HepG2 (cell line): Measurements from ENCODE around the gene TMCO4. TPM values are rescaled to one million over a fixed set of nuclear protein-coding genes. Genes with fewer than 3 reads are reported as not detected.

ENCODE experiments used
- ATAC-seq: fragments of 200-7000 bp; cut with Tn5 transposase; 3 replicates; pipeline ENCODE4 v1.9.1; 2020; ENCODE audit warnings: mild to moderate bottlenecking, moderate library complexity
- BruUV-seq: library from RNA; stranded (reverse); fragments of 400-500 nt; replicated peaks from 2 replicates; lab custom pipeline; 2021; lab: Mats Ljungman, UMichigan
- CTCF ChIA-PET: fragments of 300-600 bp; formaldehyde crosslinking; extraction: SDS; loops from one replicate; lab custom pipeline; 2021; ENCODE audit warnings: low total read pairs, inconsistent platforms, low intra/inter-chr PET ratio; lab: Yijun Ruan, JAX
- POLR2A ChIA-PET: fragments of 350-600 bp; sonication (Branson Sonifier 250); formaldehyde crosslinking; loops from one replicate; lab custom pipeline; 2020; ENCODE audit warnings: antibody characterized with exemption, inconsistent platforms; lab: Yijun Ruan, JAX
- DNase-seq: peaks from one replicate; pipeline ENCODE4 v3.0.0-alpha.2; 2015; ENCODE audit warnings: low spot score
- FAIRE-seq: peaks from 3 replicates; lab custom pipeline; 2011; peaks lifted over from hg19 to GRCh38; lab: Jason Lieb, UNC
- H2AFZ ChIP-seq: one replicate; pipeline ENCODE4 v1.6.1; 2011; ENCODE audit warnings: low read length, inconsistent platforms
- H3K27ac ChIP-seq: fragments of 300-600 bp; 3 replicates; pipeline ENCODE4 v1.8.0; 2011; ENCODE audit warnings: mixed run types, mild to moderate bottlenecking, mixed read lengths, low read length, inconsistent platforms; ENCODE audit not compliant: insufficient read depth; ENCODE audit errors: extremely low read length
- H3K27me3 ChIP-seq, 2 experiments: fragments of 200-600 bp in 1 of 2; 2 replicates in 1 of 2; 3 replicates in 1 of 2; pipeline versions ENCODE4 v1.6.0 to v1.8.0; 2011; ENCODE audit warnings: low read length in 2 of 2, mild to moderate bottlenecking in 2 of 2, moderate library complexity in 2 of 2, inconsistent platforms in 1 of 2; ENCODE audit not compliant: insufficient read depth in 2 of 2, control insufficient read depth in 1 of 2
- H3K36me3 ChIP-seq, 2 experiments: fragments of 200-600 bp in 1 of 2; replicated peaks in 1 of 2; 2 replicates in 1 of 2; 3 replicates in 1 of 2; pipeline versions ENCODE4 v1.5.1 to v1.8.0; 2011; ENCODE audit warnings: low read length in 2 of 2, inconsistent platforms in 1 of 2; ENCODE audit not compliant: insufficient read depth in 2 of 2, control insufficient read depth in 1 of 2
- H3K4me1 ChIP-seq: 2 replicates; pipeline ENCODE4 v1.5.1; 2012; ENCODE audit warnings: low read length, inconsistent platforms; ENCODE audit not compliant: insufficient read depth
- H3K4me2 ChIP-seq: 2 replicates; pipeline ENCODE4 v1.6.0; 2011; ENCODE audit warnings: low read depth, low read length, inconsistent platforms
- H3K4me3 ChIP-seq, 3 experiments: fragments of 200-600 bp in 1 of 3; sonication (generic), shearing (Covaris generic) in 1 of 3; replicated peaks in 1 of 3; 2 replicates each; pipeline ENCODE4 v1.5.1; 2011 to 2016; ENCODE audit warnings: low read length in 3 of 3, inconsistent platforms in 2 of 3, low read depth in 2 of 3, mild to moderate bottlenecking in 2 of 3, control low read depth in 1 of 3, mixed read lengths in 1 of 3; ENCODE audit not compliant: insufficient read depth in 1 of 3
- H3K79me2 ChIP-seq: one replicate; pipeline ENCODE4 v1.6.1; 2011; ENCODE audit warnings: low read length, inconsistent platforms; ENCODE audit not compliant: insufficient read depth
- H3K9ac ChIP-seq: 2 replicates; pipeline ENCODE4 v1.6.0; 2011; ENCODE audit warnings: mild to moderate bottlenecking, low read depth, low read length, inconsistent platforms; ENCODE audit not compliant: insufficient read depth
- H3K9me3 ChIP-seq: 2 replicates; pipeline ENCODE4 v1.5.1; 2012; ENCODE audit warnings: mild to moderate bottlenecking, low read length
- H4K20me1 ChIP-seq: 2 replicates; pipeline ENCODE4 v1.6.0; 2011; ENCODE audit warnings: inconsistent platforms, mild to moderate bottlenecking, low read length, moderate library complexity; ENCODE audit not compliant: insufficient read depth
- ATRX ChIP-seq: sonication (generic); formaldehyde crosslinking; IDR thresholded peaks from 2 replicates; pipeline ENCODE4 v1.4.0; 2020; ENCODE audit warnings: missing genetic modification reagents, borderline replicate concordance
- GABPB1 ChIP-seq: IDR thresholded peaks from 2 replicates; pipeline ENCODE4 v1.6.1; 2016; ENCODE audit warnings: mild to moderate bottlenecking, missing genetic modification reagents, moderate library complexity, missing compliant biosample characterization
- KLF6 ChIP-seq: IDR thresholded peaks from 2 replicates; pipeline ENCODE4 v1.8.0; 2016; ENCODE audit warnings: missing biosample characterization, missing genetic modification reagents
- NR3C1 ChIP-seq: sonication (generic); formaldehyde crosslinking; IDR thresholded peaks from 2 replicates; pipeline ENCODE4 v1.4.0; 2020; ENCODE audit warnings: missing genetic modification reagents
- PTBP1 ChIP-seq: fragments of 200-400 bp; formaldehyde crosslinking; IDR thresholded peaks from 2 replicates; pipeline ENCODE4 v1.6.1; 2018; ENCODE audit warnings: low read length, low read depth; ENCODE audit not compliant: poor library complexity, severe bottlenecking
- ZNF33B ChIP-seq: sonication (generic); formaldehyde crosslinking; IDR thresholded peaks from 2 replicates; pipeline ENCODE4 v1.5.1; 2020; ENCODE audit warnings: mild to moderate bottlenecking, missing genetic modification reagents
- ZNF350 ChIP-seq: sonication (generic); formaldehyde crosslinking; IDR thresholded peaks from 2 replicates; pipeline ENCODE4 v1.4.0; 2020; ENCODE audit warnings: mild to moderate bottlenecking, low read depth, missing genetic modification reagents, borderline replicate concordance
- ZNF432 ChIP-seq: sonication (generic); formaldehyde crosslinking; IDR thresholded peaks from 2 replicates; pipeline ENCODE4 v1.5.0; 2020; ENCODE audit warnings: missing genetic modification reagents, mild to moderate bottlenecking, borderline replicate concordance
- WGBS: methylation state at CpG from one replicate; pipeline ENCODE4 v1.1.6; 2017; ENCODE audit warnings: low lambda C conversion rate; 5-methylcytosine and 5-hydroxymethylcytosine counted together
- in situ Hi-C: cut with HindIII; loops from 2 replicates; pipeline ENCODE4 v1.10.0; 2017; ENCODE audit warnings: low pct_unique_long_range_greater_than_20kb; ENCODE audit not compliant: extremely low pct_ligation_motif_present
- intact Hi-C: fragments of 100-400 bp; cut with micrococcal nuclease; formaldehyde crosslinking; loops from one replicate; pipeline ENCODE4 v1.10.0; 2022; ENCODE audit not compliant: unreplicated experiment
- polyA plus RNA-seq, 8 experiments: library from polyadenylated mRNA; depleted of rRNA in 3 of 8; stranded (reverse) in 7 of 8; unstranded in 1 of 8; fragments of >200 nt; fragmentation: Illumina TruSeq in 4 of 8; extraction: Trizol in 4 of 8; gene quantifications; 2 replicates each; pipeline versions ENCODE4 v1.2.1 to v1.2.3, GENCODE V29; 2011 to 2016; ENCODE audit warnings: low read depth in 4 of 8, missing spikeins in 1 of 8, mixed read lengths in 1 of 8; ENCODE audit not compliant: insufficient read depth in 1 of 8
- total RNA-seq, 5 experiments: library from RNA; depleted of rRNA; stranded (reverse); fragments of >200 nt; fragmentation: Illumina TruSeq; extraction: Trizol; gene quantifications; 2 replicates each; pipeline ENCODE4 v1.2.3, GENCODE V29; 2016; ENCODE audit warnings: low read depth in 1 of 5
- TF ChIP-seq, protein P1 (sequence below): sonication (generic); formaldehyde crosslinking; IDR thresholded peaks from 2 replicates; pipeline ENCODE4 v1.4.0; 2020; ENCODE audit warnings: mild to moderate bottlenecking, missing genetic modification reagents

TMCO4 gene
- total and polyA plus RNA-seq, 2 of the 13 experiments (the other 11 are each of a cell fraction or from before 2014, with no cell fraction given), result 2.1 to 4.1 TPM

DNA sequence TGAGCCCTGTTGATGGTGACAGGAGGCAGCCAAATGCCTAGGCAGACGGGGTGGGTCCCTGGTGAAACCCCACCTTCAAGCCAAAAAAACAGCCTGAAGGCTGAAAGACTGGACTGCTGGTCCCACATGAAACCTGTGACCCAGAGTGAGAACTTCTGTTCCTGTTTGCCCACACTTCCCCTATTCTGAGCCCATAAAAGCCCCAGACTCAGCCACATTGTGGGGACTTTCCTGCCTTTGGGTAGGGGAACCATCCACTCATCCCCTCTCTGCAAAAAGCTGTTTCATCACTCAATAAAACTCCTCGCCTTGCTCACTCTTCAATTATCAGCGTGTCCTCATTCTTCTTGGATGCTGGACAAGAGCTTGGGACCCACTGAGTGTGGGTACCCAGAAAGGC, 109.9 kb downstream of the TMCO4 start:
- ChIA-PET CTCF (no interaction called here), POLR2A (no interaction called here)
- H4K20me1 ChIP-seq, result no peaks in the 10 kb centered on the region
- H3K9me3 ChIP-seq, result no peaks in the 10 kb centered on the region
- H2AFZ ChIP-seq, result no peak overlapping the region
- intact Hi-C loops, result no loop called here
- no peak overlapping the region for H3K4me2 ChIP-seq
- H3K4me1 ChIP-seq, result no peaks in the 10 kb centered on the region
- no peak overlapping the region for H3K4me3 ChIP-seq
- BruUV-seq, result no TSS peak
- FAIRE-seq (no peak), ATAC-seq (no peak), DNase-seq (no peak)
- H3K9ac ChIP-seq, result no peak overlapping the region
- H3K36me3 ChIP-seq, result no peaks in the 10 kb centered on the region
- in situ Hi-C loops, result no loop called here
- 73% methylated on average over 3 of the region's 3 CpGs for WGBS
- TF ChIP-seq ZNF350 (CRISPR knock-in tag) (no peak), ATRX (CRISPR knock-in tag) (no peak), GABPB1 (CRISPR knock-in tag) (no peak), ZNF432 (CRISPR knock-in tag) (no peak), PTBP1 (no peak), KLF6 (CRISPR knock-in tag) (no peak), ZNF33B (CRISPR knock-in tag) (no peak), NR3C1 (no peak)
- TF ChIP-seq, protein P1, sequence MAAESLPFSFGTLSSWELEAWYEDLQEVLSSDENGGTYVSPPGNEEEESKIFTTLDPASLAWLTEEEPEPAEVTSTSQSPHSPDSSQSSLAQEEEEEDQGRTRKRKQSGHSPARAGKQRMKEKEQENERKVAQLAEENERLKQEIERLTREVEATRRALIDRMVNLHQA (CRISPR knock-in tag), result no peak
- no peaks in the 10 kb centered on the region for H3K79me2 ChIP-seq
- H3K27ac ChIP-seq, result no peak overlapping the region
- H3K27me3 ChIP-seq, result no peaks in the 10 kb centered on the region; a peak in 1 of 5 replicates
